Breast epithelium (tissue), 4 donors: ENCODE results near the gene TIPIN. TPM values are rescaled to one million over a fixed set of nuclear protein-coding genes. Genes with fewer than 3 reads are reported as not detected.
A peak's percentile ranks its signal among the peaks of the same experiment; 100 is the strongest.

Experiments used
- DNase-seq, 2 donors: peaks; one replicate each; pipeline ENCODE4 v3.0.0-alpha.2; 2019; ENCODE audit warnings: low spot score in 2 of 2
- H3K27ac ChIP-seq, 2 donors: fragments of 200-600 bp; sonication (generic) in 1 of 2; one replicate each; pipeline ENCODE4 v1.5.1; 2016 to 2019; ENCODE audit warnings: mild to moderate bottlenecking in 1 of 2
- H3K27me3 ChIP-seq, 2 donors: fragments of 200-600 bp; sonication (generic) in 1 of 2; one replicate each; pipeline versions ENCODE4 v1.5.1 to v1.6.0; 2017 to 2019; ENCODE audit warnings: control low read depth in 1 of 2, mild to moderate bottlenecking in 1 of 2
- H3K36me3 ChIP-seq: fragments of 200-600 bp; one replicate; pipeline ENCODE4 v1.5.1; 2019
- H3K4me1 ChIP-seq, 2 donors: fragments of 200-600 bp; sonication (generic); one replicate each; pipeline ENCODE4 v1.5.1; 2016 to 2019; ENCODE audit warnings: control low read depth in 1 of 2
- H3K4me3 ChIP-seq, 3 donors: fragments of 200-600 bp; sonication (generic); 1 replicate in 2 of 3; 2 replicates in 1 of 3; pipeline ENCODE4 v1.5.1; 2016 to 2019; ENCODE audit warnings: mild to moderate bottlenecking in 3 of 3, moderate library complexity in 2 of 3
- H3K9me3 ChIP-seq, 2 donors: fragments of 200-600 bp; sonication (generic) in 1 of 2; one replicate each; pipeline ENCODE4 v1.5.1; 2016 to 2019; ENCODE audit warnings: control low read depth in 1 of 2
- POLR2A ChIP-seq: fragments of 450-650 bp; IDR thresholded peaks from one replicate; pipeline ENCODE4 v1.6.1; 2016; ENCODE audit warnings: antibody characterized with exemption, mild to moderate bottlenecking, moderate library complexity
- POLR2AphosphoS5 ChIP-seq, 3 donors: sonication (generic); formaldehyde crosslinking; IDR thresholded peaks; one replicate each; pipeline ENCODE4 v1.6.1; 2017; ENCODE audit warnings: antibody characterized with exemption in 3 of 3
- intact Hi-C: fragments of 100-400 bp; cut with DNase I; formaldehyde crosslinking; loops from one replicate; pipeline ENCODE4 v1.15.1; 2023; ENCODE audit warnings: low total_unique reads
- total RNA-seq, 3 donors: library from RNA; depleted of rRNA; stranded (reverse); fragments of >200 nt; gene quantifications; one replicate each; pipeline ENCODE4 v1.1.0, GENCODE V29; 2016
- TF ChIP-seq, protein P1 (sequence below), 3 donors: fragments of 450-650 bp; IDR thresholded peaks; one replicate each; pipeline ENCODE4 v1.5.1; 2016 to 2017; ENCODE audit warnings: antibody characterized with exemption in 3 of 3, mild to moderate bottlenecking in 3 of 3, moderate library complexity in 3 of 3

The TIPIN gene
- 1 to 10 TPM; 5.0 to 9.7 (median 6.6) TPM for total RNA-seq

GRCh38 chr15:66356359-66357236, at the start of gene TIPIN:
TSS of gene TIPIN (minus strand) at chr15:66356685. CDS start at chr15:66352947, 3,738 bp downstream.
- H3K27me3 ChIP-seq: no peaks in the 10 kb centered on the region
- TF ChIP-seq POLR2AphosphoS5 (IDR thresholded peaks at IDR 0.05): peak in 2 of 3 donors; percentile 57 to 65
- TF ChIP-seq, protein P1, sequence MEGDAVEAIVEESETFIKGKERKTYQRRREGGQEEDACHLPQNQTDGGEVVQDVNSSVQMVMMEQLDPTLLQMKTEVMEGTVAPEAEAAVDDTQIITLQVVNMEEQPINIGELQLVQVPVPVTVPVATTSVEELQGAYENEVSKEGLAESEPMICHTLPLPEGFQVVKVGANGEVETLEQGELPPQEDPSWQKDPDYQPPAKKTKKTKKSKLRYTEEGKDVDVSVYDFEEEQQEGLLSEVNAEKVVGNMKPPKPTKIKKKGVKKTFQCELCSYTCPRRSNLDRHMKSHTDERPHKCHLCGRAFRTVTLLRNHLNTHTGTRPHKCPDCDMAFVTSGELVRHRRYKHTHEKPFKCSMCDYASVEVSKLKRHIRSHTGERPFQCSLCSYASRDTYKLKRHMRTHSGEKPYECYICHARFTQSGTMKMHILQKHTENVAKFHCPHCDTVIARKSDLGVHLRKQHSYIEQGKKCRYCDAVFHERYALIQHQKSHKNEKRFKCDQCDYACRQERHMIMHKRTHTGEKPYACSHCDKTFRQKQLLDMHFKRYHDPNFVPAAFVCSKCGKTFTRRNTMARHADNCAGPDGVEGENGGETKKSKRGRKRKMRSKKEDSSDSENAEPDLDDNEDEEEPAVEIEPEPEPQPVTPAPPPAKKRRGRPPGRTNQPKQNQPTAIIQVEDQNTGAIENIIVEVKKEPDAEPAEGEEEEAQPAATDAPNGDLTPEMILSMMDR (IDR thresholded peaks at IDR 0.05): no peak
- H3K27ac ChIP-seq: peak within 1 kb of the TSS; percentile 52 to 85
- H3K36me3 ChIP-seq: no peaks in the 10 kb centered on the region
- intact Hi-C loops: no loop called here
- peak within 1 kb of the TSS; percentile 60 to 79 (median 68) for H3K4me3 ChIP-seq
- peak; percentile 88 to 94 for DNase-seq
- no peaks in the 10 kb centered on the region for H3K4me1 ChIP-seq
- no peaks in the 10 kb centered on the region for H3K9me3 ChIP-seq

GRCh38 chr15:66405615-66406014, 49.1 kb upstream of the TIPIN start:
- DNase-seq: no peak
- Histone ChIP-seq H3K9me3 (no peaks in the 10 kb centered on the region), H3K27ac (no peak overlapping the region), H3K27me3 (no peaks in the 10 kb centered on the region), H3K4me1 (no peaks in the 10 kb centered on the region), H3K36me3 (no peaks in the 10 kb centered on the region), H3K4me3 (no peak overlapping the region)
- intact Hi-C loops: no loop called here
- TF ChIP-seq, protein P1 (IDR thresholded peaks at IDR 0.05): no peak
- TF ChIP-seq POLR2AphosphoS5 (IDR thresholded peaks at IDR 0.05) (no peak), POLR2A (no peak)

DNA sequence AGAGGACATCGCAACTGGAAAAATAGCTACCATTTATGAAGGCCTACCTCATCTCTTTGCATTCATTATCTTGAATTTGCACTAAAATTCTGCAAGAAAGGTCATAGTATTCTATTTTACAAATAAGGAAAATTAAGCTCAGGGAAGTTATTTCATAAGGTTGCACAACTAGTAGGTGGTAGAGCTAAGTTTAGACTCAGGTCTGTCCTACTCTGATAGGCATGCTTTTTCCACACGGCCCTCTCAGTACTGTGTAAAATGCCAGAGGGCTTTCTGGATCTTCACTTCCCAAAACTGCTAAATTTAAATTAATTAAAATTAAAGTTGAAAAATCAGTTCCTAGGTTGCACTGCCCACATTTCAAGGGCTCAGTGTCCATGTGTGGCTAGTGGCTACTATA, 48.5 kb upstream of the TIPIN start:
- intact Hi-C loops: no loop called here
- no peak for DNase-seq
- Histone ChIP-seq H3K9me3 (no peaks in the 10 kb centered on the region), H3K27ac (no peak overlapping the region), H3K27me3 (no peaks in the 10 kb centered on the region), H3K4me3 (no peak overlapping the region), H3K4me1 (no peaks in the 10 kb centered on the region), H3K36me3 (no peaks in the 10 kb centered on the region)
- TF ChIP-seq POLR2A (no peak), POLR2AphosphoS5 (IDR thresholded peaks at IDR 0.05) (no peak)
- TF ChIP-seq, protein P1 (IDR thresholded peaks at IDR 0.05): no peak

GRCh38 chr15:66404532-66404931, 48.0 kb upstream of the TIPIN start:
- H3K4me1 ChIP-seq: no peaks in the 10 kb centered on the region
- no peak overlapping the region for H3K27ac ChIP-seq
- no peaks in the 10 kb centered on the region for H3K9me3 ChIP-seq
- no peaks in the 10 kb centered on the region for H3K36me3 ChIP-seq
- no peak for TF ChIP-seq POLR2A
- TF ChIP-seq, protein P1 (IDR thresholded peaks at IDR 0.05): no peak
- no peak for TF ChIP-seq POLR2AphosphoS5 (IDR thresholded peaks at IDR 0.05)
- H3K4me3 ChIP-seq: no peak overlapping the region
- intact Hi-C loops: no loop called here
- H3K27me3 ChIP-seq: no peaks in the 10 kb centered on the region
- DNase-seq: no peak

DNA sequence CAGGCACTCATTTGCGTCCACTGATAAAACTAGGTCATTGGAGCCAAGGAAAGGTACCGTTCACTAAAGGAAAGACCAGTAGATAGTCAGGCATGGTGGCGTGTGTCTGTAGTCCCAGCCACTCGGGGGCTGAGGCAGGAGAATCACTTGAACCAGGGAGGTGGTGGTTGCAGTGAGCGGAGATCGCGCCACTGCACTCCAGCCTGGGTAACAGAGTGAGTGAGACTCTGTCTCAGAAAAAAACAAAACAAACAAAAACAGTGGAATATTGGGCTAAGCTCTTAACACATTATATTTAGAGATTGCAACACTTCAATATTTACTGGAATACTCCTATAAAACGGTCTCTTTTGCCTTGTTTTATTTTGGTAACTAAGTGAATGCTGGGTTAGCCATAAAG, 47.6 kb upstream of the TIPIN start:
- H3K4me3 ChIP-seq: no peak overlapping the region
- intact Hi-C loops: no loop called here
- H3K9me3 ChIP-seq: no peaks in the 10 kb centered on the region
- H3K27me3 ChIP-seq: no peaks in the 10 kb centered on the region
- no peak overlapping the region for H3K27ac ChIP-seq
- no peaks in the 10 kb centered on the region for H3K36me3 ChIP-seq
- no peaks in the 10 kb centered on the region for H3K4me1 ChIP-seq
- no peak for TF ChIP-seq POLR2A
- TF ChIP-seq, protein P1 (IDR thresholded peaks at IDR 0.05): no peak
- TF ChIP-seq POLR2AphosphoS5 (IDR thresholded peaks at IDR 0.05): no peak
- DNase-seq: no peak
